ENCODE data around the gene KLHL3.
"Not testable (repeated sequence)": the region's sequence is repeated elsewhere in the genome, so short reads cannot be mapped to it uniquely, and the experiment has no call there.

KLHL3 gene

DNA sequence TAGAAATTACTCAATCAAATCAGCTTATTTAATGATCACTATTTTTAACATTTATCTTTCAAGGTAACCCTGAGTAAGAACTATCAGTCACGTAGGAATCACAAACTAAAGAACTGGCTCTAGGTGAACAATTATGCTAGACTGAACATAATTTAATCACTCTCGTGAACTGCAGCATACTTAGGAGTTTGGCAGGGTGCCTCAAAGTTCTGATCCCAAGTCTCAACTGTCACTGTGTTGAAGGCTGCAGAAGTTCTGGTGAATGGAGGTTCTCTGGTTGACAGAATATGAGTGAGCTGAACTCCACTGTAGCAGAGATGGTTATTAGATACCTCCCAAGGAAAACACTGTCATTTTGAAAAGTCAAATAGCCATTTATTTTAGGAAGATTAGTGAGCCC, 89.1 kb downstream of the KLHL3 start:
- Histone ChIP-seq H3K36me3 (ENCODE audit: control insufficient read depth, insufficient read depth, low read length) (peaks cover 4% of the 10 kb centered on the region), H3K27me3 (ENCODE audit: control insufficient read depth, insufficient read depth, low read length) (no peaks in the 10 kb centered on the region), H3K9ac (ENCODE audit: low read length) (no peak overlapping the region), H3K4me1 (ENCODE audit: control insufficient read depth, insufficient read depth, low read length) (no peaks in the 10 kb centered on the region), H3K27ac (ENCODE audit: low read depth, low read length) (no peak overlapping the region), H3K9me3 (ENCODE audit: control insufficient read depth, insufficient read depth, low read depth, low read length) (peaks cover 3% of the 10 kb centered on the region; the same call in 1 of the 2 replicates), H3K4me3 (ENCODE audit: low read depth, low read length) (no peak overlapping the region)

DNA sequence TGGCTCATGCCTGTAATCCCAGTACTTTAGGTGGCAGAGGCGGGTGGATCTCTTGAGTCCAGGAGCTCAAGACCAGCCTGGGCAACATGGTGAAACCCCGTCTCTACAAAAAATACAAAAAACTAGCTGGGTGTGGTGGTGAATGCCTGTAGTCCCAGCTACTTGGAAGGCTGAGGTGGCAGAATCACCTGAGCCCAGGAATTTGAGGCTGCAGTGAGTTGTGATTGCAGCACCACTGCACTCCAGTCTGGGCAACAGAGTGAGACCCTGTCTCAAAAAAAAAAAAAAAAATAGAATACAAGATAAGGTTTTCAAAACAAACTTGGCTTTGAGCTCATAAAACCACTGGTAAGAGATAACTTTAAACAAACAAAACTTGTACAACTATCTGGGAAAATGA, 92.8 kb downstream of the KLHL3 start:
- H3K9ac ChIP-seq (ENCODE audit: low read length); H3K27me3 ChIP-seq (ENCODE audit: control insufficient read depth, insufficient read depth, low read length); H3K4me1 ChIP-seq (ENCODE audit: control insufficient read depth, insufficient read depth, low read length); H3K9me3 ChIP-seq (ENCODE audit: control insufficient read depth, insufficient read depth, low read depth, low read length); H3K36me3 ChIP-seq (ENCODE audit: control insufficient read depth, insufficient read depth, low read length); H3K27ac ChIP-seq (ENCODE audit: low read depth, low read length); H3K4me3 ChIP-seq (ENCODE audit: low read depth, low read length): not testable (repeated sequence)

DNA sequence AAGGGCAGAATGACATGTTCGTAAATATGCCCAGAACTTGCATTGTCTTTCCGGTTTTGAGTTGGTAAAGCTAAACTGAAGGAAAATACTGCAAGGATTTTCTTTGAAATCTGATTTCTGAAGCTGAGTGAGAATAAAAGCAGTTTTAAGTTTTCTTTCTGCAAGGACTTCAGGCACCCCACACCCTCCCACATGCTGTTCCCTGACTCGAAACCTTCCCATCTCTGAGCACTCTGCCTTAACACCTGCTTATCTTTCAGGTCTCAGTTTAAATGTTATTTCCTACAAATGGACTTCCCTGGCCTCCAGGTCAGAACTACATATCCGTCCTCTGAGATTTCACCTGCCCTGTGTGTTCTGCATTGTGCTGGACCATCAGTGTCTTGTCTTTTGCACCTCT, 93.8 kb downstream of the KLHL3 start:
- H3K9me3 ChIP-seq (ENCODE audit: control insufficient read depth, insufficient read depth, low read depth, low read length), result peaks cover 9% of the 10 kb centered on the region; the same call in 1 of the 2 replicates
- peaks cover 8% of the 10 kb centered on the region for H3K36me3 ChIP-seq (ENCODE audit: control insufficient read depth, insufficient read depth, low read length)
- no peak overlapping the region for H3K4me3 ChIP-seq (ENCODE audit: low read depth, low read length)
- no peak overlapping the region for H3K27ac ChIP-seq (ENCODE audit: low read depth, low read length)
- no peaks in the 10 kb centered on the region for H3K4me1 ChIP-seq (ENCODE audit: control insufficient read depth, insufficient read depth, low read length)
- no peak overlapping the region for H3K9ac ChIP-seq (ENCODE audit: low read length)
- no peaks in the 10 kb centered on the region for H3K27me3 ChIP-seq (ENCODE audit: control insufficient read depth, insufficient read depth, low read length)

DNA sequence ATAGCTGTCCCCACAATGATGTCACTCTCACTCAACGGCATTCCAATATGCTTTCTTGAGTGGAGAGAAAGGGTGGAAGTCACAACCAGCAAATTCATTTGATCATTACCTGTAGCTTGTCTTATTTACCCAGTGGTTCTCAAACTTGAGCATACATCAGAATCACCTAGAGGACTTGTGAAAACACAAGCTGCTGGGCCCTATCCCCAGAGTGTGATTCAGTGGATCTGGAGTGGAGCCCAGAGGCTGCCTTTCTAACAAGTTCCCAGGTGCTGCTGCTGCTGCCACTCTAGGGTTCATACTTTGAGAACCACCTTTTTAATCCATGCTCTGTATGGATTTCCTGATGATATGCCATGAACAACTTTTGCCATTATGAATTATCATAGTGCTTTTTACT, 94.7 kb downstream of the KLHL3 start:
- no peak overlapping the region for H3K27ac ChIP-seq (ENCODE audit: low read depth, low read length)
- no peak overlapping the region for H3K9ac ChIP-seq (ENCODE audit: low read length)
- H3K4me1 ChIP-seq (ENCODE audit: control insufficient read depth, insufficient read depth, low read length), result no peaks in the 10 kb centered on the region
- peaks cover 11% of the 10 kb centered on the region for H3K36me3 ChIP-seq (ENCODE audit: control insufficient read depth, insufficient read depth, low read length)
- peaks cover 9% of the 10 kb centered on the region; the same call in 1 of the 2 replicates for H3K9me3 ChIP-seq (ENCODE audit: control insufficient read depth, insufficient read depth, low read depth, low read length)
- no peak overlapping the region for H3K4me3 ChIP-seq (ENCODE audit: low read depth, low read length)
- H3K27me3 ChIP-seq (ENCODE audit: control insufficient read depth, insufficient read depth, low read length), result no peaks in the 10 kb centered on the region

DNA sequence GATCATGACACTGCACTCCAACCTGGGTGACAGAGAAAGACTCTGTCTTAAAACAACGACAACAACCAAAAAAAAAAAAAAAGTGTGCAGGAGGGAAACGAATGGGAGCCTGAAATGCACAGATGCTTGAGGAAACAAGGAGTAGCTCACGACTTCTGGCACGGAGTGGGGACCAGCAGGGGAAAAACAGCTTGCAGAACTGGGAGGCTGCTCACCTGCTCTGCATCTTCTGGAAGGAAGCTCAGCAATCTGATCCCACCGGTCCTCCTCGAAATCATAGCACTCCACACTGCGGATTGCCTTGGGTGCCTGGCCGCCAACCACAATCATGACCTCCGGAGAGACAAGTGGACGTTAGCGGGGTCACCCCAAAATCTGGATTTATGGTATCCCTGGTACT, 96.2 kb downstream of the KLHL3 start:
- Histone ChIP-seq H3K9ac (ENCODE audit: low read length) (no peak overlapping the region), H3K4me3 (ENCODE audit: low read depth, low read length) (no peak overlapping the region), H3K4me1 (ENCODE audit: control insufficient read depth, insufficient read depth, low read length) (no peaks in the 10 kb centered on the region; the same call in 1 of the 2 replicates), H3K9me3 (ENCODE audit: control insufficient read depth, insufficient read depth, low read depth, low read length) (0 out of 2 replicates have a peak, but pooled peaks cover 6% of the 10 kb centered on the region), H3K36me3 (ENCODE audit: control insufficient read depth, insufficient read depth, low read length) (peaks cover 12% of the 10 kb centered on the region), H3K27ac (ENCODE audit: low read depth, low read length) (no peak overlapping the region), H3K27me3 (ENCODE audit: control insufficient read depth, insufficient read depth, low read length) (no peaks in the 10 kb centered on the region)

DNA sequence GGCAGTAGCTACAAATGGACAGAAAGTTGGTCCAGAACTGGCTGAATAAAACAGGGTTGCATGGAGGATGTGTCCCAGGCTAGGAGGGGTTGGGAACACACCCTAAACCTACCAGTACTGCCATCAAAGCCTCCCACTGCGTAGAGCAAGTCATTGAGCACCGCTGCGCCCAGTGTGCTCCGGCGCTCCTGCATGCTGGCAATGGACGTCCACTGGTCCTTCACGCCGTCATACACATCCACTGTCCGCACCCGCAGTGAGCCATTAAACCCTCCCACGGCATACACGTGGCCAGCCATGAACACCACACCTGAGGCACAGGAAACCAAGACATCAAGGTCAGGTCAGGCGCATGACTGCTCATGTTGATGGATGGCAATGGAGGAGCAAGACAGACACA, 97.0 kb downstream of the KLHL3 start:
- H3K4me3 ChIP-seq (ENCODE audit: low read depth, low read length), result no peak overlapping the region
- 0 out of 2 replicates have a peak, but pooled peaks cover 6% of the 10 kb centered on the region for H3K9me3 ChIP-seq (ENCODE audit: control insufficient read depth, insufficient read depth, low read depth, low read length)
- H3K4me1 ChIP-seq (ENCODE audit: control insufficient read depth, insufficient read depth, low read length), result no peaks in the 10 kb centered on the region; the same call in 1 of the 2 replicates
- H3K36me3 ChIP-seq (ENCODE audit: control insufficient read depth, insufficient read depth, low read length), result peaks cover 12% of the 10 kb centered on the region
- no peaks in the 10 kb centered on the region for H3K27me3 ChIP-seq (ENCODE audit: control insufficient read depth, insufficient read depth, low read length)
- H3K27ac ChIP-seq (ENCODE audit: low read depth, low read length), result no peak overlapping the region
- no peak overlapping the region for H3K9ac ChIP-seq (ENCODE audit: low read length)

DNA sequence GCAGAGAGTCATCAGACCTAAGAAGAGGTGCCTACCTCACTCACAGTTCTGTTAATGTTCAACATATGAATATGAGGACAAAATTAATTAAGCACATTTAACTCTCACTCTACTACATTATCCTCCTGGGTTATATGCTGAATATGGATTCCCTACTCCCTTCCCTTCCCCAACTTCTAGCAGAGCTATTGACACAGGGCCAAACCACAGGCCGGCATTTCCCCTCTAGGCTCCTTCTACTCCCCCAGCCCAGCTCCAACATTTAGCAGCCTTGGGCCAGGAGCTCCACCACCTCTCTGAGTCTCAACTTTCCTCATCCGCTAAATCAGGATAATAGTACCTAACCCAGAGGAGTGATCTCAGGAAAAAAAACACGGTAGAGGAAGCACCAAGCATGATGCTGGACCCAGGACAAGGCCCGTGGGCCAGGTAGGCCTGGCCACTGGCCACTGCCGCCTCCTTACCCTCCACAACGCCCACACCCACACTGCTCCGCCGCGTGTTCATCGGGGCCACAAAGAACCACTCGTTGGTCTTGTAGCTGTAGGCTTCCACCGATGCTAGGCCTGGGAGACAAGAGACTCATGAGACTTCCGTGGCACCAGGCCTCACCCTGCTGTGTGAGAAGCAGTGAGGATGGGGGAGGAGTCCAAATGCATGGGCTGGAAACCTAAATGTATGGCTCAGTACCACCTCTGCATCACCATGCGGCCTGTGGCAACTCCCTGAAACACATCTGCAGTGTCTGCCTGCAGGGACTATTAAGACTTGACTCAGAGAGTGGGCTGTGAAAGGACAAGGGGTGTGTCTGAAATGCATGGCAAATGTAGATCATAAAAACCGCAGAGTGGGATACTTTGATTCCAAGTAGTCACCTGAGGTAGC, 98.8 kb downstream of the KLHL3 start:
- Histone ChIP-seq H3K27me3 (ENCODE audit: control insufficient read depth, insufficient read depth, low read length) (no peaks in the 10 kb centered on the region), H3K4me1 (ENCODE audit: control insufficient read depth, insufficient read depth, low read length) (no peaks in the 10 kb centered on the region; the same call in 1 of the 2 replicates), H3K9me3 (ENCODE audit: control insufficient read depth, insufficient read depth, low read depth, low read length) (0 out of 2 replicates have a peak, but pooled peaks cover 6% of the 10 kb centered on the region), H3K27ac (ENCODE audit: low read depth, low read length) (no peak overlapping the region), H3K4me3 (ENCODE audit: low read depth, low read length) (no peak overlapping the region), H3K36me3 (ENCODE audit: control insufficient read depth, insufficient read depth, low read length) (peaks cover 12% of the 10 kb centered on the region), H3K9ac (ENCODE audit: low read length) (no peak overlapping the region)

DNA sequence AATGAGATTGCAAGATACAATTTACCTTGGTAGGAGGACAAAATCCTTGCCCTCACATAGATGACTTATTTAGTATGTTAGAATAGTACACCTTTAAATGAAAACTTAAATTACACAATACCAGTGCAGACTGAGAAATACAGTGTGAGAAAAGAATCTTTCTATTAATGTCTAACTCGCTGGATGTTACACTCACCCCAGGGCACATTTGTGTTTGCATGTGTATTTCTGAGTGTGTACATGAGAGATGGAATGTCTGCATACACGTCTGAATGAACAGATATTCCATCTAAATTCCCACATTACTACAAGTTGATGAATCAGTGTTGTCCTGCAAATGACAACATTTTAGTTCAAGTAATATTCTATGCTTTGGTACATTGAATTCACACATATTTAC, 99.8 kb downstream of the KLHL3 start:
- Histone ChIP-seq H3K9ac (ENCODE audit: low read length) (no peak overlapping the region), H3K27me3 (ENCODE audit: control insufficient read depth, insufficient read depth, low read length) (no peaks in the 10 kb centered on the region), H3K9me3 (ENCODE audit: control insufficient read depth, insufficient read depth, low read depth, low read length) (0 out of 2 replicates have a peak, but pooled peaks cover 6% of the 10 kb centered on the region), H3K36me3 (ENCODE audit: control insufficient read depth, insufficient read depth, low read length) (peaks cover 12% of the 10 kb centered on the region), H3K4me1 (ENCODE audit: control insufficient read depth, insufficient read depth, low read length) (no peaks in the 10 kb centered on the region; the same call in 1 of the 2 replicates), H3K4me3 (ENCODE audit: low read depth, low read length) (no peak overlapping the region), H3K27ac (ENCODE audit: low read depth, low read length) (no peak overlapping the region)

DNA sequence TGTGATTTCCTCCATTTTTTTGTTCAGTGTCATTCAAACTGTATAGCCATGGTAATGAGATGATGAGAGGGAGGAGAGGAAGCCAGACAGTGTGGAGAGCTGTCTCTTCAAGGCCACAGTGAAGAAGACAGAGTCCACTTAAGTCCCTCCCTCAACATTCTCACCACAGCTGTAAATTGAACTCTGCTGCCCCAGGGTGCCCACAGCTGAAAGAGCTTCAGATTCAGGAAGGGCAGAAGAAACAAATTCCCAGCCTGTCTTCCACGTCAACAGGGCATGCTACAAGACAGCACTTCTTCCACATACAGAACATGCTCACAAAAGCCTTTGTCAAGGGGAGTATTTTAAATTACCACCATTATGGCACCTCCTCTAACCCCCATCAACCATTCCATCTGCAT, 100.4 kb downstream of the KLHL3 start:
- no peak overlapping the region for H3K4me3 ChIP-seq (ENCODE audit: low read depth, low read length)

DNA sequence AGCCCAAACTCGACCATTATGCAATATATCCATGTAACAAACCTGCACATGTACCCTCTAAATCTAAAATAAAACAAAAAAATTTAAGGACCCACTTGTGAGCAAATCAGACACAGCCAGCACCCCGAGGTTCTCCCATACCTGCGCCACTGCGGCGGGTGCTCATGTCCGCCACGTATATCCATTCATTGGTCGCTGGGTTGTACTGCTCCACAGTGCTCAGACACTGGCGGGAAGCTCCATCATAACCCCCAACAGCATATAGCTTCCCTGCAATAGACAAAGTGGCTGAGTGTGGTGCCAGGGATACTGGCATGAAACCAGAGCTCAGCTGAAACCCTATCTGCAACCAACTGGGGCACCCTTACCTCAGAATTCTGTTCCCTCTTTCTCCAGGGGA, 102.0 kb downstream of the KLHL3 start:
- Histone ChIP-seq H3K4me3 (ENCODE audit: low read depth, low read length) (no peak overlapping the region), H3K27me3 (ENCODE audit: control insufficient read depth, insufficient read depth, low read length) (no peaks in the 10 kb centered on the region)

More for the DNA sequence above, 100.4 kb downstream of the KLHL3 start:
- peaks cover 12% of the 10 kb centered on the region for H3K36me3 ChIP-seq (ENCODE audit: control insufficient read depth, insufficient read depth, low read length)
- no peaks in the 10 kb centered on the region for H3K27me3 ChIP-seq (ENCODE audit: control insufficient read depth, insufficient read depth, low read length)
- no peak overlapping the region for H3K27ac ChIP-seq (ENCODE audit: low read depth, low read length)
- no peak overlapping the region for H3K9ac ChIP-seq (ENCODE audit: low read length)
- 0 out of 2 replicates have a peak, but pooled peaks cover 6% of the 10 kb centered on the region for H3K9me3 ChIP-seq (ENCODE audit: control insufficient read depth, insufficient read depth, low read depth, low read length)
- H3K4me1 ChIP-seq (ENCODE audit: control insufficient read depth, insufficient read depth, low read length), result peaks cover 1% of the 10 kb centered on the region; the same call in 1 of the 2 replicates

DNA sequence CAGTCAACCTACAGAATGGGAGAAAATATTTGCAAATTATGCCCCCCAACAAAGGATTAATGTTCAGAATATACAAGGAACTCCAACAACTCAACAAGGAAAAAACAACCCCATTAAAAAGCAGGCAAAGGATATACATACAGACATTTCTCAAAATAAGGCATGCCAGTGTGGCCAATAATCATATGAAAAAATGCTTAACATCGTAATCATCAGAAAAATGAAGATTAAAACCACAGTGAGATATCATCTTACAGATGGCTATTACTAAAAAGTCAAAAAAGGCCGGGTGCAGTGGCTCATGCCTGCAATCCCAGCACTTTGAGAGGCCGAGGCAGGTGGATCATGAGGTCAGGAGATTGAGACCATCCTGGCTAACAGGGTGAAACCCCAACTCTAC, 103.2 kb downstream of the KLHL3 start:
- Histone ChIP-seq H3K4me3 (ENCODE audit: low read depth, low read length) (no peak overlapping the region), H3K27me3 (ENCODE audit: control insufficient read depth, insufficient read depth, low read length) (no peaks in the 10 kb centered on the region), H3K4me1 (ENCODE audit: control insufficient read depth, insufficient read depth, low read length) (peaks cover 11% of the 10 kb centered on the region), H3K27ac (ENCODE audit: low read depth, low read length) (no peak overlapping the region), H3K9ac (ENCODE audit: low read length) (no peak overlapping the region), H3K36me3 (ENCODE audit: control insufficient read depth, insufficient read depth, low read length) (peaks cover 12% of the 10 kb centered on the region), H3K9me3 (ENCODE audit: control insufficient read depth, insufficient read depth, low read depth, low read length) (0 out of 2 replicates have a peak, but pooled peaks cover 1% of the 10 kb centered on the region)

More for the DNA sequence above, 102.0 kb downstream of the KLHL3 start:
- Histone ChIP-seq H3K36me3 (ENCODE audit: control insufficient read depth, insufficient read depth, low read length) (peaks cover 13% of the 10 kb centered on the region), H3K9ac (ENCODE audit: low read length) (no peak overlapping the region), H3K9me3 (ENCODE audit: control insufficient read depth, insufficient read depth, low read depth, low read length) (0 out of 2 replicates have a peak, but pooled peaks cover 6% of the 10 kb centered on the region), H3K27ac (ENCODE audit: low read depth, low read length) (no peak overlapping the region), H3K4me1 (ENCODE audit: control insufficient read depth, insufficient read depth, low read length) (peaks cover 11% of the 10 kb centered on the region)

Measured in HUES6 (cell line).